Measurements from ENCODE around the gene ANO3. TPM values are rescaled to one million over a fixed set of nuclear protein-coding genes. Genes with fewer than 3 reads are reported as not detected.

Gene ANO3
- total and polyA plus RNA-seq, 2 of the 8 experiments (the other 6 are each of a cell fraction or from before 2014, with no cell fraction given): not detected

GRCh38 chr11:26651916-26652315 is 320.0 kb downstream of the ANO3 start:
- Histone ChIP-seq H3K27me3 (replicated peaks in 1 of 4; ENCODE audit: control insufficient read depth in 3 of 4, extremely low read depth in 1 of 4, insufficient read depth in 3 of 4, low read length in 3 of 4) (no peaks in the 10 kb centered on the region), H2BK120ac (replicated peaks; ENCODE audit: low read depth, low read length) (no peak overlapping the region), H2BK15ac (ENCODE audit: low read length) (no peak overlapping the region), H3K4me2 (ENCODE audit: insufficient read depth in 1 of 2, low read depth in 2 of 2, low read length in 2 of 2) (no peak overlapping the region), H3K4ac (replicated peaks; ENCODE audit: insufficient read length, low read depth, low read length) (no peak overlapping the region), H3K9me3 (ENCODE audit: insufficient read depth in 2 of 2, low read depth in 1 of 2, low read length in 1 of 2) (no peaks in the 10 kb centered on the region), H3K9ac (replicated peaks in 1 of 4; ENCODE audit: extremely low read depth in 1 of 4, low read depth in 3 of 4, low read length in 3 of 4) (no peak overlapping the region), H2BK5ac (ENCODE audit: low read depth, low read length) (no peak overlapping the region), H4K5ac (ENCODE audit: insufficient read length, low read depth, low read length) (no peak overlapping the region), H2BK12ac (ENCODE audit: low read depth, low read length) (no peak overlapping the region), H3K56ac (replicated peaks; ENCODE audit: insufficient read length, low read depth, low read length) (no peak overlapping the region), H4K20me1 (replicated peaks in 1 of 2; ENCODE audit: control insufficient read depth in 1 of 2, insufficient read depth in 2 of 2, low read length in 2 of 2) (no peaks in the 10 kb centered on the region), H3K4me1 (replicated peaks in 1 of 4; ENCODE audit: control insufficient read depth in 3 of 4, insufficient read depth in 4 of 4, low read length in 3 of 4) (peaks cover 0 to 3% (median 0%) of the 10 kb centered on the region in 4 experiments; a peak in 1 of 7 replicates), H3K23me2 (ENCODE audit: low read depth, low read length) (no peaks in the 10 kb centered on the region), H2AK5ac (ENCODE audit: low read depth, low read length) (no peak overlapping the region), H2BK20ac (ENCODE audit: low read length) (no peak overlapping the region), H3K18ac (ENCODE audit: extremely low read depth, low read length) (no peak overlapping the region), H3K79me1 (ENCODE audit: low read depth, low read length) (no peaks in the 10 kb centered on the region), H3K36me3 (ENCODE audit: control insufficient read depth in 2 of 4, insufficient read depth in 4 of 4, low read length in 3 of 4) (no peaks in the 10 kb centered on the region), H3K4me3 (ENCODE audit: extremely low read depth in 1 of 4, insufficient read depth in 2 of 4, low read depth in 3 of 4, low read length in 4 of 4) (no peak overlapping the region), H2AFZ (ENCODE audit: low read length) (no peak overlapping the region), H4K8ac (ENCODE audit: extremely low read depth, insufficient read depth, low read length) (no peak overlapping the region), H3K23ac (ENCODE audit: insufficient read length) (no peak overlapping the region), H4K91ac (replicated peaks; ENCODE audit: insufficient read length, low read length) (no peak overlapping the region), H3K79me2 (ENCODE audit: control insufficient read depth in 1 of 2, insufficient read depth in 2 of 2, low read length in 2 of 2) (no peaks in the 10 kb centered on the region), H3K27ac (ENCODE audit: low read depth, low read length) (no peak overlapping the region), H3K14ac (ENCODE audit: insufficient read length) (no peak overlapping the region)
- TF ChIP-seq CTBP2 (IDR thresholded peaks at IDR 0.05; ENCODE audit: borderline replicate concordance, insufficient read depth, insufficient read length, low read length) (no peak), USF2 (IDR thresholded peaks at IDR 0.05; ENCODE audit: low read length) (no peak), CREB1 (IDR thresholded peaks at IDR 0.05) (no peak), EGR1 (IDR thresholded peaks at IDR 0.05; ENCODE audit: borderline replicate concordance, low read depth, low read length) (no peak), ATF2 (IDR thresholded peaks at IDR 0.05; ENCODE audit: low read length) (no peak), ASH2L (IDR thresholded peaks at IDR 0.05; ENCODE audit: low read length) (no peak), TAF7 (optimal IDR thresholded peaks at IDR 0.05; ENCODE audit: borderline replicate concordance, low read depth, low read length) (no peak)
- CTCF ChIA-PET (ENCODE audit: partially characterized antibody): interaction anchor here (1.1 kb wide), 1 partner anchor 10 kb away, joined by 3 read pairs; no protein-coding TSS in a partner anchor
- 86% methylated on average over 6 of the region's 6 CpGs; no CpG with 5 or more reads in 1 of the 2 experiments for WGBS, 2 experiments (ENCODE audit: extremely low coverage in 1 of 2, insufficient coverage in 1 of 2, insufficient read length in 1 of 2, insufficient replicate concordance in 2 of 2, low coverage in 1 of 2, low lambda C conversion rate in 2 of 2, missing lambda C conversion rate in 1 of 2)
- no peak for FAIRE-seq
- DNase-seq (ENCODE audit: low read depth in 1 of 2, low spot score in 2 of 2): no peak
- POLR2A ChIA-PET (ENCODE audit: partially characterized antibody): no interaction called here
